ENCODE results near the gene IGF2BP1.
"Not testable (repeated sequence)": the region's sequence is repeated elsewhere in the genome, so short reads cannot be mapped to it uniquely, and the experiment has no call there.

IGF2BP1 gene

GRCh38 chr17:49071106-49071505 lies 73.9 kb downstream of the IGF2BP1 start:
- Histone ChIP-seq H3K27ac (ENCODE audit: low read depth in 2 of 2, low read length in 2 of 2) (no peak overlapping the region), H3K4me1 (ENCODE audit: control insufficient read depth in 2 of 2, insufficient read depth in 2 of 2, low read length in 2 of 2) (no peaks in the 10 kb centered on the region), H3K9ac (ENCODE audit: low read depth in 1 of 2, low read length in 2 of 2) (no peak overlapping the region), H3K4me3 (ENCODE audit: low read length in 2 of 2) (no peak overlapping the region), H3K27me3 (ENCODE audit: control insufficient read depth in 2 of 2, insufficient read depth in 2 of 2, low read length in 2 of 2) (no peaks in the 10 kb centered on the region), H3K9me3 (ENCODE audit: control insufficient read depth in 2 of 2, low read length in 2 of 2) (no peaks in the 10 kb centered on the region), H3K36me3 (ENCODE audit: control insufficient read depth in 2 of 2, insufficient read depth in 2 of 2, low read length in 2 of 2) (no peaks in the 10 kb centered on the region)

DNA sequence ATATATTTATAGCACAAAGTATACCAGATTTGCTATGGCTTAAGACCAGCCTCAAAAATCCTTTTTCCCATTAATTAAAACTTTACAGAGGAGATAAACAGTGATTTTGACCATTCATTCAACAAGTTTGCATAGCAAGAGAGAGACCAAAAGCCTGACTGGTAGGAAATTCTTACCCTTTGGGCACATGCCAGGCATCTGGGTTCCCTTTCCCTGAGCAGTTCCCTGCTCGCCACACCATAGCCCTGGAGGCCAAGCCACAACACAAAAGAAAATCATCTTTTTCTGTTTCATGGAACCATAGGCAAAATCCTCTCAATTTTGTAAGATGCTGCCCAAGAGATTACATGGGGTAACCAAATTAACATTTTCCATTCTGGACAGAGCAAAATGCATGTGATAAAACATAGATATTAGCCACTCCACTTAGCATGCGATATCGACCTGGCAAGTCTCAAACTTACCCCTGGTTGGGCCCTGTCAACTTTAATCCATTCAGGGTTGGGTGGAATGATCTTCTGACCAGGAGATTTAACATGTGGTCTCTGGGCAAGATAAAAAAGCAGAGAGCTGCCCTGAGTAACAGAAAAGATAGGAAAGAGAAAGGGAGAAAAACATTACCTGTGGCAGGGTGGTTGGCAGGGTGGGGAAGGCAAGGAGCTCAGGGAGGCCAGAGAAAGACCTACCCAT lies 77.8 kb downstream of the IGF2BP1 start:
- H3K27me3 ChIP-seq (ENCODE audit: control insufficient read depth in 2 of 2, insufficient read depth in 2 of 2, low read length in 2 of 2): no peaks in the 10 kb centered on the region
- no peaks in the 10 kb centered on the region for H3K4me1 ChIP-seq (ENCODE audit: control insufficient read depth in 2 of 2, insufficient read depth in 2 of 2, low read length in 2 of 2)
- H3K9ac ChIP-seq (ENCODE audit: low read depth in 1 of 2, low read length in 2 of 2): no peak overlapping the region

DNA sequence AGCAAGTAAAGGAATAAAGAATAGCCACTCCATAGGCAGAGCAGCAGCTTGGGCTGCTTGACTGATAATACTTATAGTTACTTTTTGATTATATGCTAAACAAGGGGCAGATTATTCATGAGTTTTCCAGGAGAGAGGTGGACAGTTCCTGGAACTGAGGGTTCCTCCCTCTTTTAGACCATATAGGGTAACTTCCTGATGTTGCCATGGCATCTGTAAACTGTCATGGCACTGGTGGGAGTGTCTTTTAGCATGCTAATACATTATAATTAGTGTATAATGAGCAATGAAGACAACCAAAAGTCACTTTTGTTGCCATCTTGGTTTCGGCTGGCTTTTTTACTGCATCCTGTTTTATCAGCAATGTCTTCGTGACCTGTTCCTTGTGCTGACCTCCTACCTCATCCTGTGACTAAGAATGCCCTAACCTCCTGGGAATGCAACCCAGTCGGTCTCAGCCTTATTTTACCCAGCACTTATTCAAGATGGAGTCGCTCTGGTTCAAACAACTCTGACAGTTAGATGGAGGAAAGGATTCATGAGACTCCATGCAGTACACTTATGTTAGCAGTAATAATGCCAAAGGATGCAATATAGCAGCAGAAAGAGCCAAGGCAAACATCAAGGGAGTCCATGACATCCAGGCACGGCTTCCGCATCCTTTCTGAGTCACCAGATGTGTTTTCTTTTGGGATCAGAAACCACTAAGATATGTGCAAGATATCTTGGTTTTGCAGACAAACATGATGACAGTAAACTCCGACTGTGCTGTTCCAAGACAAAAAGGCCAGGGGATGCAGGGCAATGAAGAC lies 79.6 kb downstream of the IGF2BP1 start:
- Histone ChIP-seq H3K27me3 (ENCODE audit: control insufficient read depth in 2 of 2, insufficient read depth in 2 of 2, low read length in 2 of 2) (no peaks in the 10 kb centered on the region), H3K9me3 (ENCODE audit: control insufficient read depth in 2 of 2, low read length in 2 of 2) (no peaks in the 10 kb centered on the region), H3K4me3 (ENCODE audit: low read length in 2 of 2) (no peak overlapping the region), H3K27ac (ENCODE audit: low read depth in 2 of 2, low read length in 2 of 2) (no peak overlapping the region), H3K4me1 (ENCODE audit: control insufficient read depth in 2 of 2, insufficient read depth in 2 of 2, low read length in 2 of 2) (no peaks in the 10 kb centered on the region), H3K9ac (ENCODE audit: low read depth in 1 of 2, low read length in 2 of 2) (no peak overlapping the region), H3K36me3 (ENCODE audit: control insufficient read depth in 2 of 2, insufficient read depth in 2 of 2, low read length in 2 of 2) (no peaks in the 10 kb centered on the region)

More for the DNA sequence above, 77.8 kb downstream of the IGF2BP1 start:
- no peak overlapping the region for H3K4me3 ChIP-seq (ENCODE audit: low read length in 2 of 2)
- no peak overlapping the region for H3K27ac ChIP-seq (ENCODE audit: low read depth in 2 of 2, low read length in 2 of 2)
- no peaks in the 10 kb centered on the region for H3K36me3 ChIP-seq (ENCODE audit: control insufficient read depth in 2 of 2, insufficient read depth in 2 of 2, low read length in 2 of 2)
- no peaks in the 10 kb centered on the region for H3K9me3 ChIP-seq (ENCODE audit: control insufficient read depth in 2 of 2, low read length in 2 of 2)

DNA sequence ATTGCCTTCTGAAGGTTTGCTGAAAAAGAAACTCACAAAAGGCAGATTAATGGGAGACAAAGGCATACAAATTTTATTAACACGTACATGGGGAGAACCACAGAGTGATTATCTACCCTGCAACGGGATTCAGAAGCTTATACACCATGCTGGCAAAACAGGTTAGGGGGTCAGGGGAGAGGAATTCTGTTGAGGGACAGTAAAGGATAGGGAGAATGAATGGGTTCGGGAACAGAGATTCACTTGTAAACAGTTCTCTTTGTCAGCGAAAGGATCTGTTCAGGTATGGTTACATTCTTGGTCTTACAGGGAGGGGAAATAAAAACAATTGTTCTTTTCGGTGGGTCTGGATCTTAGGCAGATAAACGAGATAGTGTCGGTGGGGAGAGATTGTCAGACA lies 81.1 kb downstream of the IGF2BP1 start:
- Histone ChIP-seq H3K4me1 (ENCODE audit: control insufficient read depth in 2 of 2, insufficient read depth in 2 of 2, low read length in 2 of 2) (no peaks in the 10 kb centered on the region), H3K36me3 (ENCODE audit: control insufficient read depth in 2 of 2, insufficient read depth in 2 of 2, low read length in 2 of 2) (no peaks in the 10 kb centered on the region), H3K9me3 (ENCODE audit: control insufficient read depth in 2 of 2, low read length in 2 of 2) (no peaks in the 10 kb centered on the region), H3K4me3 (ENCODE audit: low read length in 2 of 2) (no peak overlapping the region), H3K9ac (ENCODE audit: low read depth in 1 of 2, low read length in 2 of 2) (no peak overlapping the region), H3K27ac (ENCODE audit: low read depth in 2 of 2, low read length in 2 of 2) (no peak overlapping the region), H3K27me3 (ENCODE audit: control insufficient read depth in 2 of 2, insufficient read depth in 2 of 2, low read length in 2 of 2) (no peaks in the 10 kb centered on the region)

DNA sequence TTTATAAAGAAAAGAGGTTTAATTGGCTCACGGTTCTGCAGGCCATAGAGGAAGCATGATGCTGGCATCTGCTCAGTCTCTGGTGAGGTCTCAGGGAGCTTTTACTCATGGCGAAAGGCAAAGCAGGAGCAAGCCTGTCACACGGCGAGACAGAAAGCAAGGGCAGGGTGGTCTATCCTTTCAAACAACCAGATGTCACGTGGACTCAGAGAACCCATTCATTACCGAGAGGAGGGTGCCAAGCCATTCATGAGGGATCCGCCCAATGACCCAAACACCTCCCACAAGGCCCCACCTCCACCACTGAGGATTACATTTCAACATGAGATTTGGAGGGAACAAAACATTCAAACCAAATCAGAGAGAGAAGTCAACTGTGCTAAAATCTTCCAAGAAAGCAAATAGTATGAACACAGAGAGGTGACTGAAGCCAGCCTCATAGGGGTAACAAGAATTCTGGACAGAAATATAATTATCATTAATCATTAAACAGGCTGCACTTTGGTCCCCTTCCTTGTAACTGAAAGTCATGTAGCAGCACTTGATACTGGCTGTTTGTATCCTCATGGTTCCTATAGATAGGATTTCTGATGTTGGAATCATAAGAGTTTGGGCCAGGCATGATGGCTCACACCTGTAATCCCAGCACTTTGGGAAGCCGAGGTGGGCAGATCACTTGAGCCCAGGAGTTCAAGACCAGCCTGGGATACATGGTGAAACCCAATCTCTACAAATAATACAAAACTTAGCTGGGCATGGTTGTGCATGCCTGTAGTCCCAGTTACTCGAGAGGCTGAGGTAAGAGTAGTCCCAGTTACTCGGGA lies 82.9 kb downstream of the IGF2BP1 start:
- Histone ChIP-seq H3K9ac (ENCODE audit: low read depth in 1 of 2, low read length in 2 of 2) (no peak overlapping the region), H3K36me3 (ENCODE audit: control insufficient read depth in 2 of 2, insufficient read depth in 2 of 2, low read length in 2 of 2) (no peaks in the 10 kb centered on the region), H3K27ac (ENCODE audit: low read depth in 2 of 2, low read length in 2 of 2) (no peak overlapping the region), H3K9me3 (ENCODE audit: control insufficient read depth in 2 of 2, low read length in 2 of 2) (no peaks in the 10 kb centered on the region), H3K4me3 (ENCODE audit: low read length in 2 of 2) (no peak overlapping the region), H3K27me3 (ENCODE audit: control insufficient read depth in 2 of 2, insufficient read depth in 2 of 2, low read length in 2 of 2) (no peaks in the 10 kb centered on the region), H3K4me1 (ENCODE audit: control insufficient read depth in 2 of 2, insufficient read depth in 2 of 2, low read length in 2 of 2) (no peaks in the 10 kb centered on the region)

DNA sequence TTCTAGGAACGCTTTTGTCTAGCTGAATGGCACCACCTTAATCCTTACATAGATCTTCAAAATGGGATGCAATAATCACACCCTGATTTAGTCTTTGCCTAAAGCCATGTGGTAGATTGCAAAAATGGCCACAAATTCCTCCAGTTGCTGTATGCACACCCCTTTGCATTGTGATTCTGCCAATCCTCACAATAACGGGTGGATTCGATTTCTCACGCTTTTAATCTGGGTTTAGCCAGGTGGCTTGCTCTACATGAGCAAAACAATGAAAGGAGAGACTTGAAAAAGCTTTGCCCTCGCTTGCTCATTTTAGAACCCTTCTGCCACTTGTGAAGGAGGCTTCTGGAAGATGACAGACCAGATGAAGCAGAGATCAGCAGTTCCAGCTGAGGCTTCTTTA lies 85.0 kb downstream of the IGF2BP1 start:
- Histone ChIP-seq H3K9ac (ENCODE audit: low read depth in 1 of 2, low read length in 2 of 2) (no peak overlapping the region), H3K9me3 (ENCODE audit: control insufficient read depth in 2 of 2, low read length in 2 of 2) (no peaks in the 10 kb centered on the region), H3K27me3 (ENCODE audit: control insufficient read depth in 2 of 2, insufficient read depth in 2 of 2, low read length in 2 of 2) (no peaks in the 10 kb centered on the region), H3K4me1 (ENCODE audit: control insufficient read depth in 2 of 2, insufficient read depth in 2 of 2, low read length in 2 of 2) (peaks cover 0 to 7% of the 10 kb centered on the region in 2 donors), H3K4me3 (ENCODE audit: low read length in 2 of 2) (no peak overlapping the region), H3K36me3 (ENCODE audit: control insufficient read depth in 2 of 2, insufficient read depth in 2 of 2, low read length in 2 of 2) (no peaks in the 10 kb centered on the region), H3K27ac (ENCODE audit: low read depth in 2 of 2, low read length in 2 of 2) (no peak overlapping the region)

GRCh38 chr17:49085046-49085445 lies 87.9 kb downstream of the IGF2BP1 start:
- not testable (repeated sequence) for H3K4me1 ChIP-seq (ENCODE audit: control insufficient read depth in 2 of 2, insufficient read depth in 2 of 2, low read length in 2 of 2); H3K27me3 ChIP-seq (ENCODE audit: control insufficient read depth in 2 of 2, insufficient read depth in 2 of 2, low read length in 2 of 2); H3K9ac ChIP-seq (ENCODE audit: low read depth in 1 of 2, low read length in 2 of 2); H3K9me3 ChIP-seq (ENCODE audit: control insufficient read depth in 2 of 2, low read length in 2 of 2); H3K27ac ChIP-seq (ENCODE audit: low read depth in 2 of 2, low read length in 2 of 2); H3K36me3 ChIP-seq (ENCODE audit: control insufficient read depth in 2 of 2, insufficient read depth in 2 of 2, low read length in 2 of 2); H3K4me3 ChIP-seq (ENCODE audit: low read length in 2 of 2)

- Histone ChIP-seq H3K27me3 (ENCODE audit: control insufficient read depth in 2 of 2, insufficient read depth in 2 of 2, low read length in 2 of 2) (no peaks in the 10 kb centered on the region), H3K4me1 (ENCODE audit: control insufficient read depth in 2 of 2, insufficient read depth in 2 of 2, low read length in 2 of 2) (peaks cover 0 to 7% of the 10 kb centered on the region in 2 donors)
Observed at GRCh38 chr17:49085565-49086315, 88.6 kb downstream of the IGF2BP1 start.

GRCh38 chr17:49086316-49086605 lies 89.1 kb downstream of the IGF2BP1 start:
- Histone ChIP-seq H3K4me3 (ENCODE audit: low read length in 2 of 2) (no peak overlapping the region), H3K9ac (ENCODE audit: low read depth in 1 of 2, low read length in 2 of 2) (no peak overlapping the region), H3K27me3 (ENCODE audit: control insufficient read depth in 2 of 2, insufficient read depth in 2 of 2, low read length in 2 of 2) (no peaks in the 10 kb centered on the region), H3K9me3 (ENCODE audit: control insufficient read depth in 2 of 2, low read length in 2 of 2) (no peaks in the 10 kb centered on the region), H3K36me3 (ENCODE audit: control insufficient read depth in 2 of 2, insufficient read depth in 2 of 2, low read length in 2 of 2) (no peaks in the 10 kb centered on the region), H3K4me1 (ENCODE audit: control insufficient read depth in 2 of 2, insufficient read depth in 2 of 2, low read length in 2 of 2) (peaks cover 0 to 7% of the 10 kb centered on the region in 2 donors), H3K27ac (ENCODE audit: low read depth in 2 of 2, low read length in 2 of 2) (no peak overlapping the region)

More at GRCh38 chr17:49085565-49086315, 88.6 kb downstream of the IGF2BP1 start:
- Histone ChIP-seq H3K27ac (ENCODE audit: low read depth in 2 of 2, low read length in 2 of 2) (no peak overlapping the region), H3K4me3 (ENCODE audit: low read length in 2 of 2) (no peak overlapping the region), H3K9me3 (ENCODE audit: control insufficient read depth in 2 of 2, low read length in 2 of 2) (no peaks in the 10 kb centered on the region), H3K36me3 (ENCODE audit: control insufficient read depth in 2 of 2, insufficient read depth in 2 of 2, low read length in 2 of 2) (no peaks in the 10 kb centered on the region), H3K9ac (ENCODE audit: low read depth in 1 of 2, low read length in 2 of 2) (no peak overlapping the region)
